HG02678 (cell line): ENCODE data around the gene PRSS57.
"Not testable (repeated sequence)": the region's sequence is repeated elsewhere in the genome, so short reads cannot be mapped to it uniquely, and the experiment has no call there.

Experiments
- ATAC-seq: cut with Tn5 transposase; IDR thresholded peaks from one replicate; pipeline ENCODE4 v1.9.1; 2021; ENCODE audit warnings: mild to moderate bottlenecking, moderate library complexity; ENCODE audit not compliant: unreplicated experiment

Gene PRSS57

GRCh38 chr19:695352-695949 lies at the start of gene PRSS57:
Gene PRSS57, minus strand, starts transcription at chr19:695452. Its CDS starts 22 bp downstream, at chr19:695430.
- no peak for ATAC-seq

- ATAC-seq, result no peak
Measured at GRCh38 chr19:743168-743687, 48.0 kb upstream of the PRSS57 start.

GRCh38 chr19:742540-743075 lies 47.4 kb upstream of the PRSS57 start:
- no peak for ATAC-seq

- no peak for ATAC-seq
Measured at GRCh38 chr19:741506-742131, 46.4 kb upstream of the PRSS57 start.

GRCh38 chr19:740816-741505 lies 45.7 kb upstream of the PRSS57 start:
- not testable (repeated sequence) for ATAC-seq

GRCh38 chr19:739998-740715 lies 44.9 kb upstream of the PRSS57 start:
- ATAC-seq, result no peak

- no peak for ATAC-seq
Measured at GRCh38 chr19:738509-739128, 43.4 kb upstream of the PRSS57 start.

- ATAC-seq, result no peak
Measured at GRCh38 chr19:737591-738093, 42.4 kb upstream of the PRSS57 start.

- ATAC-seq, result no peak
Measured at GRCh38 chr19:736125-736524, 40.9 kb upstream of the PRSS57 start.

- ATAC-seq, result no peak
Measured at GRCh38 chr19:734716-735115, 39.5 kb upstream of the PRSS57 start.

GRCh38 chr19:732148-733069 lies 37.2 kb upstream of the PRSS57 start:
- ATAC-seq, result no peak

GRCh38 chr19:731000-731399 lies 35.7 kb upstream of the PRSS57 start:
- ATAC-seq, result no peak

- no peak for ATAC-seq
Measured at GRCh38 chr19:729965-730668, 34.9 kb upstream of the PRSS57 start.

GRCh38 chr19:729564-729963 lies 34.3 kb upstream of the PRSS57 start:
- not testable (repeated sequence) for ATAC-seq

GRCh38 chr19:728011-728410 lies 32.8 kb upstream of the PRSS57 start:
- no peak for ATAC-seq

- ATAC-seq, result no peak
Measured at GRCh38 chr19:726993-727956, 32.0 kb upstream of the PRSS57 start.

GRCh38 chr19:725461-726089 lies 30.3 kb upstream of the PRSS57 start:
- ATAC-seq, result no peak
